OCI-LY7 (cell line): ENCODE results near the gene CHST10.

Source experiments
- EZH2phosphoT487 ChIP-seq: fragments of 200-600 bp; sonication (generic); IDR thresholded peaks from 2 replicates; pipeline ENCODE4 v1.6.1; 2018; ENCODE audit warnings: low read depth, borderline replicate concordance, mild to moderate bottlenecking, mixed run types, antibody characterized with exemption, low read length, moderate library complexity, mixed read lengths
- TF ChIP-seq, protein P1 (sequence below): fragments of 200-600 bp; sonication (generic); conservative IDR thresholded peaks from 2 replicates; pipeline ENCODE4 v1.5.1; 2014; ENCODE audit warnings: mild to moderate bottlenecking, antibody characterized with exemption, low read length, moderate library complexity, mixed read lengths

DNA sequence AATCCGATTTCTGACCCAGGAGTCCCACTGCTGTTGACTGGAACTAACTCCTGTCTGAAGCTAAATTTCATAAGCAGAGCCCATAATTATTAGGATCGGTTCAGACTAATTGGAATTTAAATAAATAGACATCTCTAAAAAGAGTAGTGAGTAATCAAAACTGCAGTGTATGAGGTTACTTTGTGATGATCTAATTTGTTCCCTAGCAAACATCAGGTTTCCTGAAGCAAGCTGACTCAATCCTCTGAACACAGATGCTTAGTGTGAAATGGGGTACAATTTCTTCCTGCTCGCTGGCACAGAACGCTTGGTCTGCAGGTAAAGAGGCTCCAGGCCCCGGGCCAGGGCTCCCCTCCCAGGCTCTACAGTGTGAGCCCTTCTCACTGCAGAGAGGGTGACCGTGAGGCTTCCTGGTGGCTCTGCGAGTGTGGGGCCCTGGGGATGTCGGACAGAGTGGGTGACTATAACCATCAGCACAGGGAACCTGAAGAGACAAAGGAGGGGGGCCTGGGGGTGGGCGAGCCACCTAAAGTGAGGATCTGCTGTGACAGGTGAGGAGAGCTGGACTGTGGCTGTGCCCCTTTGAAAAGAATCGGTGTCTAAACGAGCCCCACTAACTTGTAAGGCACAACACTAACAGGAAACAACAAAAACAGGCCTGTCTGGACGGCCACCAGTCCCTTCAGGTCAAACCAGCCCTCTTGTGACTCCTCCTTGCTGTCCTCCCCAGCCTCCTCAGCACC lies 20.2 kb downstream of the CHST10 start:
- TF ChIP-seq, protein P1, sequence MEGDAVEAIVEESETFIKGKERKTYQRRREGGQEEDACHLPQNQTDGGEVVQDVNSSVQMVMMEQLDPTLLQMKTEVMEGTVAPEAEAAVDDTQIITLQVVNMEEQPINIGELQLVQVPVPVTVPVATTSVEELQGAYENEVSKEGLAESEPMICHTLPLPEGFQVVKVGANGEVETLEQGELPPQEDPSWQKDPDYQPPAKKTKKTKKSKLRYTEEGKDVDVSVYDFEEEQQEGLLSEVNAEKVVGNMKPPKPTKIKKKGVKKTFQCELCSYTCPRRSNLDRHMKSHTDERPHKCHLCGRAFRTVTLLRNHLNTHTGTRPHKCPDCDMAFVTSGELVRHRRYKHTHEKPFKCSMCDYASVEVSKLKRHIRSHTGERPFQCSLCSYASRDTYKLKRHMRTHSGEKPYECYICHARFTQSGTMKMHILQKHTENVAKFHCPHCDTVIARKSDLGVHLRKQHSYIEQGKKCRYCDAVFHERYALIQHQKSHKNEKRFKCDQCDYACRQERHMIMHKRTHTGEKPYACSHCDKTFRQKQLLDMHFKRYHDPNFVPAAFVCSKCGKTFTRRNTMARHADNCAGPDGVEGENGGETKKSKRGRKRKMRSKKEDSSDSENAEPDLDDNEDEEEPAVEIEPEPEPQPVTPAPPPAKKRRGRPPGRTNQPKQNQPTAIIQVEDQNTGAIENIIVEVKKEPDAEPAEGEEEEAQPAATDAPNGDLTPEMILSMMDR = no peak
- TF ChIP-seq EZH2phosphoT487 = no peak
